Endothelial cell of umbilical vein (primary cell): ENCODE data around the gene ITIH3. TPM values are rescaled to one million over a fixed set of nuclear protein-coding genes. Genes with fewer than 3 reads are reported as not detected.

Experiments used
- BruUV-seq: library from RNA; stranded (reverse); fragments of 400-500 nt; replicated peaks from 2 replicates; lab custom pipeline; 2021; lab: Mats Ljungman, UMichigan
- CTCF ChIA-PET: fragments of 300-600, 350-600 bp; sonication (Branson Sonifier 250); formaldehyde crosslinking; loops from one replicate; lab custom pipeline; 2021; ENCODE audit warnings: antibody characterized with exemption, inconsistent platforms; lab: Charles Lee
- POLR2A ChIA-PET: fragments of 300-600, 350-600 bp; sonication (Branson Sonifier 250); formaldehyde crosslinking; loops from one replicate; lab custom pipeline; 2021; ENCODE audit warnings: antibody characterized with exemption, inconsistent platforms; lab: Charles Lee
- DNase-seq: peaks from one replicate; pipeline ENCODE4 v3.0.0-alpha.2; 2011; ENCODE audit warnings: low read depth, low spot score
- FAIRE-seq: peaks from 2 replicates; lab custom pipeline; 2011; peaks lifted over from hg19 to GRCh38; lab: Jason Lieb, UNC
- H2AFZ ChIP-seq: 2 replicates; pipeline ENCODE4 v1.6.0; 2012; ENCODE audit warnings: low read depth, low read length, control low read depth, inconsistent platforms
- H3K27ac ChIP-seq: 2 replicates; pipeline ENCODE4 v1.5.1; 2011; ENCODE audit warnings: low read depth, mild to moderate bottlenecking, control low read depth, low read length, moderate library complexity; ENCODE audit not compliant: insufficient read depth
- H3K27me3 ChIP-seq, 2 experiments: 2 replicates each; pipeline versions ENCODE4 v1.6.0 to v1.6.1; 2011; ENCODE audit warnings: low read length in 2 of 2, mixed read lengths in 1 of 2; ENCODE audit not compliant: control insufficient read depth in 2 of 2, insufficient read depth in 2 of 2
- H3K36me3 ChIP-seq, 2 experiments: 2 replicates in 1 of 2; 3 replicates in 1 of 2; pipeline ENCODE4 v1.5.1; 2011; ENCODE audit warnings: low read length in 2 of 2, mild to moderate bottlenecking in 1 of 2, moderate library complexity in 1 of 2; ENCODE audit not compliant: control insufficient read depth in 2 of 2, insufficient read depth in 2 of 2; ENCODE audit errors: extremely low read depth in 1 of 2
- H3K4me1 ChIP-seq: 3 replicates; pipeline ENCODE4 v1.5.1; 2011; ENCODE audit warnings: mild to moderate bottlenecking, low read length; ENCODE audit not compliant: control insufficient read depth, insufficient read depth; ENCODE audit errors: extremely low read depth
- H3K4me2 ChIP-seq: 2 replicates; pipeline ENCODE4 v1.6.1; 2011; ENCODE audit warnings: low read length, control low read depth, mixed read lengths; ENCODE audit not compliant: insufficient read depth
- H3K4me3 ChIP-seq, 3 experiments: fragments of 200-600 bp in 1 of 3; sonication (generic), shearing (Covaris generic) in 1 of 3; replicated peaks in 1 of 3; 2 replicates each; pipeline ENCODE4 v1.5.1; 2011 to 2016; ENCODE audit warnings: control low read depth in 3 of 3, low read length in 3 of 3, mild to moderate bottlenecking in 2 of 3, inconsistent platforms in 1 of 3, low read depth in 1 of 3, moderate library complexity in 1 of 3; ENCODE audit not compliant: insufficient read depth in 1 of 3
- H3K79me2 ChIP-seq: 2 replicates; pipeline ENCODE4 v1.6.0; 2012; ENCODE audit warnings: low read length, inconsistent platforms; ENCODE audit not compliant: control insufficient read depth, insufficient read depth
- H3K9ac ChIP-seq: replicated peaks from 2 replicates; pipeline ENCODE3; 2011; ENCODE audit warnings: low read length, control low read depth; ENCODE audit not compliant: insufficient read depth; ENCODE audit errors: extremely low read depth
- H3K9me1 ChIP-seq: replicated peaks from 3 replicates; pipeline ENCODE4 v1.6.0; 2011; ENCODE audit warnings: mild to moderate bottlenecking, low read length; ENCODE audit not compliant: control insufficient read depth, insufficient read depth; ENCODE audit errors: extremely low read depth
- H3K9me3 ChIP-seq: replicated peaks from 2 replicates; pipeline ENCODE4 v1.5.1; 2012; ENCODE audit warnings: low read length, inconsistent platforms; ENCODE audit not compliant: control insufficient read depth, insufficient read depth
- H4K20me1 ChIP-seq: replicated peaks from 2 replicates; pipeline ENCODE3; 2011; ENCODE audit warnings: mild to moderate bottlenecking, low read length; ENCODE audit not compliant: control insufficient read depth, insufficient read depth; ENCODE audit errors: extremely low read depth
- CTCF ChIP-seq, 2 donors: IDR thresholded peaks; 1 replicate in 1 of 2; 2 replicates in 1 of 2; pipeline ENCODE4 v1.5.1; 2011; ENCODE audit warnings: low read length in 2 of 2, mild to moderate bottlenecking in 2 of 2, moderate library complexity in 2 of 2, control low read depth in 1 of 2, inconsistent platforms in 1 of 2, low read depth in 1 of 2; ENCODE audit not compliant: insufficient read depth in 1 of 2; ENCODE audit errors: extremely low read depth in 1 of 2
- EZH2 ChIP-seq: IDR thresholded peaks from 2 replicates; pipeline ENCODE4 v1.6.1; 2012; ENCODE audit warnings: borderline replicate concordance, low read depth, mild to moderate bottlenecking, moderate library complexity, low read length, inconsistent platforms; ENCODE audit not compliant: severe bottlenecking
- FOS ChIP-seq: IDR thresholded peaks from 2 replicates; pipeline ENCODE4 v1.6.1; 2011; ENCODE audit warnings: mild to moderate bottlenecking, low read length, moderate library complexity, borderline replicate concordance; ENCODE audit not compliant: insufficient read depth
- GATA2 ChIP-seq: IDR thresholded peaks from 2 replicates; pipeline ENCODE4 v1.7.0; 2011; ENCODE audit warnings: low read depth, mild to moderate bottlenecking, moderate library complexity, mixed read lengths, low read length; ENCODE audit not compliant: insufficient read length, insufficient read depth
- JUN ChIP-seq: IDR thresholded peaks from 2 replicates; pipeline ENCODE4 v1.6.1; 2011; ENCODE audit warnings: borderline replicate concordance, low read depth; ENCODE audit not compliant: insufficient read length, insufficient read depth
- MAX ChIP-seq: IDR thresholded peaks from 2 replicates; pipeline ENCODE4 v1.6.1; 2011; ENCODE audit not compliant: insufficient read depth, insufficient read length
- MYC ChIP-seq: IDR thresholded peaks from one replicate; pipeline ENCODE4 v1.6.1; 2011; ENCODE audit warnings: mild to moderate bottlenecking, low read depth, low read length
- POLR2A ChIP-seq: IDR thresholded peaks from 2 replicates; pipeline ENCODE4 v1.6.1; 2012; ENCODE audit warnings: low read depth, mild to moderate bottlenecking, control low read depth, low read length
- POLR2AphosphoS5 ChIP-seq: IDR thresholded peaks from 2 replicates; pipeline ENCODE4 v1.6.1; 2012; ENCODE audit warnings: low read depth, mild to moderate bottlenecking, control low read depth, low read length, moderate library complexity; ENCODE audit not compliant: insufficient read depth
- dilution Hi-C: fragments of 300-500 bp; cut with MboI; formaldehyde crosslinking; loops from one replicate; pipeline ENCODE4 v1.15.0; 2019; ENCODE audit warnings: low sequenced_read_pairs; ENCODE audit not compliant: extremely low pct_ligation_motif_present
- intact Hi-C: fragments of 100-400 bp; cut with micrococcal nuclease; formaldehyde crosslinking; loops from one replicate; pipeline ENCODE4 v1.10.0; 2022
- polyA plus RNA-seq, 4 experiments: library from polyadenylated mRNA; depleted of rRNA in 3 of 4; stranded (reverse) in 3 of 4; unstranded in 1 of 4; fragments of >200 nt; gene quantifications; 2 replicates each; pipeline versions ENCODE4 v1.2.1 to v1.2.3, GENCODE V29; 2011 to 2012; ENCODE audit warnings: missing spikeins in 1 of 4
- total RNA-seq: library from RNA; stranded (reverse); gene quantifications from 2 replicates; pipeline ENCODE4 v1.2.3, GENCODE V29; 2021

ITIH3 gene
- total and polyA plus RNA-seq, 2 donors (not counting 3 experiments of a cell fraction or from before 2014, with no cell fraction given): not detected

- Histone ChIP-seq H3K79me2 (no peaks in the 10 kb centered on the region), H2AFZ (no peak overlapping the region), H3K4me1 (no peaks in the 10 kb centered on the region), H3K27ac (no peak overlapping the region), H3K9me1 (no peaks in the 10 kb centered on the region), H4K20me1 (no peaks in the 10 kb centered on the region), H3K4me2 (no peak overlapping the region), H3K27me3 (no peaks in the 10 kb centered on the region), H3K4me3 (no peak overlapping the region), H3K36me3 (no peaks in the 10 kb centered on the region), H3K9ac (no peak overlapping the region), H3K9me3 (no peaks in the 10 kb centered on the region)
- intact Hi-C loops (no loop called here), dilution Hi-C loops (no loop called here)
- TF ChIP-seq FOS: no peak
- TF ChIP-seq POLR2AphosphoS5: no peak
- TF ChIP-seq JUN: no peak
- no peak for TF ChIP-seq EZH2
- TF ChIP-seq POLR2A: no peak
- TF ChIP-seq GATA2: no peak
- no peak for TF ChIP-seq MYC
- no peak for TF ChIP-seq CTCF (IDR thresholded peaks at IDR 0.05; ENCODE audit: extremely low read depth in 1 of 2, insufficient read depth in 1 of 2, low read depth in 1 of 2, low read length in 2 of 2)
- no peak for TF ChIP-seq MAX
- no peak for DNase-seq
- CTCF ChIA-PET: interaction anchor here (0.9 to 2.3 kb wide), 4 partner anchors 9 to 87 kb away, joined by 3 to 5 read pairs (median 4); no protein-coding TSS in a partner anchor
- no peak for FAIRE-seq
- POLR2A ChIA-PET: no interaction called here
- no TSS peak for BruUV-seq
Observed at GRCh38 chr3:52791928-52792327, 2.7 kb upstream of the ITIH3 start.
